Fibroblast of skin of back (primary cell): ENCODE measurements around the gene EVL. TPM values are rescaled to one million over a fixed set of nuclear protein-coding genes. Genes with fewer than 3 reads are reported as not detected.
"Not testable (repeated sequence)": the region's sequence is repeated elsewhere in the genome, so short reads cannot be mapped to it uniquely, and the experiment has no call there.

ENCODE experiments used
- DNase-seq: peaks from one replicate; pipeline ENCODE4 v3.0.0-alpha.2; 2013
- polyA plus RNA-seq, 2 experiments: library from polyadenylated mRNA; unstranded; fragments of 120-200 nt; gene quantifications; one replicate each; pipeline ENCODE4 v1.2.1, GENCODE V29; 2013; ENCODE audit not compliant: insufficient read length in 2 of 2

Gene EVL
- 78.4 TPM for polyA plus RNA-seq (2013, experiment 1 of 2; ENCODE audit: insufficient read length)
- 108 TPM for polyA plus RNA-seq (2013, experiment 2 of 2; ENCODE audit: insufficient read length)

- no peak for DNase-seq
Observed at GRCh38 chr14:100065111-100065871, at the start of gene EVL. EVL (plus strand) TSS chr14:100065422; CDS start chr14:100065501, 79 bp downstream.

GRCh38 chr14:100017553-100017952 lies 47.7 kb upstream of the EVL start:
- DNase-seq: no peak

GRCh38 chr14:100018054-100018453 lies 47.2 kb upstream of the EVL start:
- no peak for DNase-seq

GRCh38 chr14:100018482-100018881 lies 46.7 kb upstream of the EVL start:
- no peak for DNase-seq

GRCh38 chr14:100019156-100019744 lies 46.0 kb upstream of the EVL start:
- peak; percentile 36 for DNase-seq

- DNase-seq: no peak
Observed at GRCh38 chr14:100020629-100021028, 44.6 kb upstream of the EVL start.

GRCh38 chr14:100022772-100023451 lies 42.3 kb upstream of the EVL start:
- DNase-seq: peak; percentile 79

GRCh38 chr14:100025111-100025510 lies 40.1 kb upstream of the EVL start:
- peak; percentile 35 for DNase-seq

- peak; percentile 58 for DNase-seq
Observed at GRCh38 chr14:100027771-100028490, 37.3 kb upstream of the EVL start.

- peak; percentile 87 for DNase-seq
Observed at GRCh38 chr14:100028990-100029677, 36.1 kb upstream of the EVL start.

- DNase-seq: not testable (repeated sequence)
Observed at GRCh38 chr14:100030006-100030405, 35.2 kb upstream of the EVL start.

- peak; percentile 91 for DNase-seq
Observed at GRCh38 chr14:100030452-100031153, 34.6 kb upstream of the EVL start.

GRCh38 chr14:100031506-100032281 lies 33.5 kb upstream of the EVL start:
- peak; percentile 99 for DNase-seq

GRCh38 chr14:100032738-100033137 lies 32.5 kb upstream of the EVL start:
- DNase-seq: no peak

- no peak for DNase-seq
Observed at GRCh38 chr14:100033347-100034075, 31.7 kb upstream of the EVL start.

GRCh38 chr14:100034468-100034867 lies 30.8 kb upstream of the EVL start:
- no peak for DNase-seq

GRCh38 chr14:100034961-100035500 lies 30.2 kb upstream of the EVL start:
- no peak for DNase-seq

- no peak for DNase-seq
Observed at GRCh38 chr14:100035700-100036099, 29.5 kb upstream of the EVL start.

- peak; percentile 49 for DNase-seq
Observed at GRCh38 chr14:100037353-100037752, 27.9 kb upstream of the EVL start.

GRCh38 chr14:100038065-100038464 lies 27.2 kb upstream of the EVL start:
- no peak for DNase-seq
